Gastrocnemius medialis (tissue), 4 donors: ENCODE data around the gene UTP20.

Experiments
- POLR2A ChIP-seq, 2 donors: fragments of 450-650 bp; IDR thresholded peaks; one replicate each; pipeline ENCODE4 v1.6.1; 2017; ENCODE audit warnings: antibody characterized with exemption in 2 of 2, mild to moderate bottlenecking in 2 of 2, moderate library complexity in 2 of 2
- TF ChIP-seq, protein P1 (sequence below), 5 experiments: fragments of 450-650 bp in 3 of 5; fragments of 200-600 bp in 2 of 5; sonication (generic) in 2 of 5; IDR thresholded peaks in 4 of 5; conservative IDR thresholded peaks in 1 of 5; 1 replicate in 4 of 5; 2 replicates in 1 of 5; pipeline ENCODE4 v1.5.1; 2016 to 2019; ENCODE audit warnings: antibody characterized with exemption in 5 of 5, mild to moderate bottlenecking in 3 of 5, moderate library complexity in 3 of 5

DNA sequence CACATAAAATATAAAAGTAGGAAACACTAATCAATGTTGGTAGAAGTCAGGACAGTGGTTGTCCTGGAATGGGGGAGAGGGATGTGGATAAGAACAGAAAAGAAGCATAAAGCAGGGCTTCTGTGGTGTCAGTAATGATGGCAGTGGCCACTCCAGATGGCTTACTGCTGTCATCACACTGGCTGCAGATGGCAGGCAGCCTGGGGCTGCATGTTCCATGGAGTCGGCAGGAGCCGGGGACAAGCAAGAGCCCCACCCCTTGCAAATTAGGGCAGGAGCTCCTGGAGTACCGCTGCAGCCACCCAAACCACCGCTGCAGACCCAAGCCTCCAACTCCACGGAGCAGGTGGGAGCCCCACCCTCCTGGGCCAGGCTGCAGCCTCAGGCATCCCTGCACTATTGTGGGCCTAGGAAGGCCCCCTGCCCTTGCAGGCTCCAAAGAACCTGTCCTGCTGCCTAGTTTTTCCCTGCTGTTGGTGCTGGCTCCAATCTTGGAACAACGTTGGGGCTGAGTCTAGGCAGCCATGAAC, 41.0 kb upstream of the UTP20 start:
- TF ChIP-seq, protein P1, sequence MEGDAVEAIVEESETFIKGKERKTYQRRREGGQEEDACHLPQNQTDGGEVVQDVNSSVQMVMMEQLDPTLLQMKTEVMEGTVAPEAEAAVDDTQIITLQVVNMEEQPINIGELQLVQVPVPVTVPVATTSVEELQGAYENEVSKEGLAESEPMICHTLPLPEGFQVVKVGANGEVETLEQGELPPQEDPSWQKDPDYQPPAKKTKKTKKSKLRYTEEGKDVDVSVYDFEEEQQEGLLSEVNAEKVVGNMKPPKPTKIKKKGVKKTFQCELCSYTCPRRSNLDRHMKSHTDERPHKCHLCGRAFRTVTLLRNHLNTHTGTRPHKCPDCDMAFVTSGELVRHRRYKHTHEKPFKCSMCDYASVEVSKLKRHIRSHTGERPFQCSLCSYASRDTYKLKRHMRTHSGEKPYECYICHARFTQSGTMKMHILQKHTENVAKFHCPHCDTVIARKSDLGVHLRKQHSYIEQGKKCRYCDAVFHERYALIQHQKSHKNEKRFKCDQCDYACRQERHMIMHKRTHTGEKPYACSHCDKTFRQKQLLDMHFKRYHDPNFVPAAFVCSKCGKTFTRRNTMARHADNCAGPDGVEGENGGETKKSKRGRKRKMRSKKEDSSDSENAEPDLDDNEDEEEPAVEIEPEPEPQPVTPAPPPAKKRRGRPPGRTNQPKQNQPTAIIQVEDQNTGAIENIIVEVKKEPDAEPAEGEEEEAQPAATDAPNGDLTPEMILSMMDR (IDR thresholded peaks at IDR 0.05 in 4 of 5, conservative IDR thresholded peaks at IDR 0.05 in 1 of 5): no peak
- no peak for TF ChIP-seq POLR2A (IDR thresholded peaks at IDR 0.05)
